GM18951 (cell line): ENCODE data around the gene IGFBP5.

Experiments used
- POLR2A ChIP-seq: IDR thresholded peaks from 4 replicates; pipeline ENCODE4 v1.6.1; 2011; ENCODE audit warnings: mild to moderate bottlenecking; ENCODE audit not compliant: insufficient read length, insufficient read depth; ENCODE audit errors: extremely low read depth
- in situ Hi-C: fragments of 300-500 bp; cut with MboI; formaldehyde crosslinking; loops from one replicate; pipeline ENCODE4 v1.12.0; 2022; ENCODE audit warnings: low sequenced_read_pairs, mixed read lengths, inconsistent platforms; ENCODE audit not compliant: unreplicated experiment

IGFBP5 gene

DNA sequence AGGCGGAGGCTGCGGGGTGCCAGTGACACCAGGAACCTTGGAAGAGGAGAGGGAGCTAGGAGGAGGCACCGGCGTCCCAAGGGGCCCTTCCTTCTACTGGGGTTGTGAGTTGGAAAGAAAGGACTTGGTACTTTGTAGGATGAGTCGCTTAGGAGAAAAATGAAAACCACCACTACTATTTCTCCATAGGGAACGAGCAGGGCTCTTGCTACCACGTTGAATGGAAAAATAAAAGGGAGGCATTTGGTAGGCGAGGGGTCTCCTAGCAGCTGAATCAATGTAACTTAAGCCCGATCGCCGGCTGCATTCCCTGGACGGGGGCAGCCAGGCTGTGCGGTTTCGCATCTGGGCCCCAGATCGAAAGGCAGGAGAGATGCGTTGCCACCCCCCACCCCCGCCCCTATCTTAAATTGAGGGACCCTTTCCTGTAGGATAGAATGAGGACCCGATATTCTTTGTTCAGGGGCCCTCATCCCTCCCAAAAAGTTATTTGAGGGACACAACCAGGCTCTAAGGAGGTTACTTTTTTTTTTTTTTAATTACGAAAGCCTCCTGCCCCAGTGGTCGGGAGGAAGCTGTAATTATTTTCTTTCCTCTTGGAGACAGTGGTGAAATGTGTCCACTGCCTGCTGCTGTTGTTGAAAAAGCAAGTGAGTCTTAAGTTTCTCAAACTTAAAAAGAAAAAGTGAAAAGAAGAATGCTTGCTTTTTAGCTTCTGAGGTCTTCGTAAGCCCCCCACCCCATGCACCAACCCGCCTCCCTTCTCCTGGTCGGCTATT is 60.8 kb downstream of the IGFBP5 start:
- TF ChIP-seq POLR2A: no peak
- in situ Hi-C loops: no loop called here

- in situ Hi-C loops: no loop called here
These were observed 61.6 kb downstream of the IGFBP5 start for GRCh38 chr2:216633616-216634369.

DNA sequence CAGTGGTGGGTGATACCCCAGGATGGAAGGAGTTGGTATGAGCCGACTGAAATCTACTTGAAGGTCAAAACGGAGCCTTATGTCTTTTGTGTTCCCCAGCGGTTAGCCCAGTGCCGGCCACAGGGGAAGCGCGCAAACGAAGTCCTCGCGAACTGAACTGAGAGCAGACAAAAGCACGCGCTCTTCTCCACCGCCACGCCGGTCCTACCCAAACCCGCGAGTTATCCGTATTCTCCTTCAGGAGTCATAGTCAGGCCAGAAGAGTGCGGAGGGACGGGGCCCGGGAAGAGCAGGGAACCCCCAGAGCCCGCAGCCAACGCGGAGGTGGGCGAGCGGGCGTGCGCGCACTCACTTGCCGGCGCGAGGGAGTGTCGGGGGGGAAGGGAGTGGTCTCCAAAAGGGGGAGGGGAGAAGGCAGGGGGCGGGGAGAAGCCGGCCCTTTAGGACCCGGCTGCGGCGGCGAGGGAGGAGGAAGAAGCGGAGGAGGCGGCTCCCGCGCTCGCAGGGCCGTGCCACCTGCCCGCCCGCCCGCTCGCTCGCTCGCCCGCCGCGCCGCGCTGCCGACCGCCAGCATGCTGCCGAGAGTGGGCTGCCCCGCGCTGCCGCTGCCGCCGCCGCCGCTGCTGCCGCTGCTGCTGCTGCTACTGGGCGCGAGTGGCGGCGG is 62.3 kb downstream of the IGFBP5 start, which contains the start of gene IGFBP2:
Gene IGFBP2 (plus strand): TSS at position 469 of the 664 bp plus-strand sequence. CDS start 104 bp downstream, at position 573.
- TF ChIP-seq POLR2A: no peak
- in situ Hi-C loops: no loop called here

More at GRCh38 chr2:216633616-216634369, 61.6 kb downstream of the IGFBP5 start:
- TF ChIP-seq POLR2A: no peak

GRCh38 chr2:216632346-216632951 is 62.9 kb downstream of the IGFBP5 start:
- in situ Hi-C loops: no loop called here
- TF ChIP-seq POLR2A: no peak

- no peak for TF ChIP-seq POLR2A
- in situ Hi-C loops: no loop called here
These were observed 65.6 kb downstream of the IGFBP5 start for GRCh38 chr2:216629784-216630183.

GRCh38 chr2:216626875-216627245 is 68.5 kb downstream of the IGFBP5 start:
- no peak for TF ChIP-seq POLR2A
- in situ Hi-C loops: no loop called here

DNA sequence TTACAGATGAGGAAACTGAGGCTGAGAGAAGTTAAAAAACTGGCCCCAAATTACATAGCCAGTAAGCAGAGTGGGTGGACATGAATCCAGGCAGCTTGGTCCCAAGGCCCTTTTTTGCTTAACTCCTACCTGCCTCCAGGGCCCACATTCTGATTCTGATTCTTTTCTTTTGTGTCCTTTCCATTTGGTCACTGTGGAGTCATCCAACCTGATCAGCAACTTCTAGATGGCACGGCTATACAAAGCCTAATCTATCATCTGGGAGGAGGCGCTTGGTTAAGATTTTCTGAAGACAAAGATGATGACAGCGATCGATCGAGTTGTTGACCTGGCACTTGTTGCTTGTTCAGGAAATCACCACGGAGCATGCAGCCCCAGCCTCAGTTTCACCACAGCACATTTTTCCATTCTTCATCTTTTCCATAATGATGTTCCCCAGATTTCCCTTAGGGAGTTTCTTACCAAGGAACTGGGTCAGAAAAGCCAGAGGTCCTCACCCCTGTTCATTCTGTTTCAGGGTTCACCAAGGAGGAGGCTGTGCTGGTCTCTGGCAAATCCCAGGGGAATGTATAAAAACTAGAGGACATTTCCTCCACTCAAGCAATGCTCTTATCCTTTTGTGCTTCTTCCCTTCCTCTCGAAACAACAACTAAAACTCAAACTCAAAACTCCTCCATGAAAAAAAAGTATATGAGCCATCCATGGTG is 69.0 kb downstream of the IGFBP5 start:
- TF ChIP-seq POLR2A: no peak
- in situ Hi-C loops: no loop called here

- in situ Hi-C loops: no loop called here
- TF ChIP-seq POLR2A: no peak
These were observed 71.1 kb downstream of the IGFBP5 start for GRCh38 chr2:216624251-216624650.

DNA sequence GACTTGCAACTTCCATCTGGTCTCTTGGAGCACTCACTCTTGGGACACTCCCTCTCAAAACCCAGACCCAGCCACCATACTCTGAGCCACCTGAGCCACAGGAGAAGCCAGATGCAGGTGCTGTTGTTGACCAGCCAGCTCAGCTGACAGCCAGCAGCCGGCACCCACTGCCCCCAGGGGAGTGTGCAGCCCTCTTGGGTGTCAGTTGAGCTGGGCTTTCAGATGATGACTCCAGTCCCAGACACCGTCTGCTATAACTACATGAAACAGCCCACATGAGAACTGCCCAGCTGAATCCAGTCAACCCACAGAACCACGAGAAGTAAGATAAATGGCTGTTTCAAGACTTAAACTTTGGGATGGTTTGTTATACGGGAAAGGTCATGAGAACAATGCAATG is 72.8 kb downstream of the IGFBP5 start:
- in situ Hi-C loops: no loop called here
- no peak for TF ChIP-seq POLR2A
